ENCODE results near the gene CYB561D2.
"Not testable (repeated sequence)": the region's sequence is repeated elsewhere in the genome, so short reads cannot be mapped to it uniquely, and the experiment has no call there.

The CYB561D2 gene, protein sequence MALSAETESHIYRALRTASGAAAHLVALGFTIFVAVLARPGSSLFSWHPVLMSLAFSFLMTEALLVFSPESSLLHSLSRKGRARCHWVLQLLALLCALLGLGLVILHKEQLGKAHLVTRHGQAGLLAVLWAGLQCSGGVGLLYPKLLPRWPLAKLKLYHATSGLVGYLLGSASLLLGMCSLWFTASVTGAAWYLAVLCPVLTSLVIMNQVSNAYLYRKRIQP

DNA sequence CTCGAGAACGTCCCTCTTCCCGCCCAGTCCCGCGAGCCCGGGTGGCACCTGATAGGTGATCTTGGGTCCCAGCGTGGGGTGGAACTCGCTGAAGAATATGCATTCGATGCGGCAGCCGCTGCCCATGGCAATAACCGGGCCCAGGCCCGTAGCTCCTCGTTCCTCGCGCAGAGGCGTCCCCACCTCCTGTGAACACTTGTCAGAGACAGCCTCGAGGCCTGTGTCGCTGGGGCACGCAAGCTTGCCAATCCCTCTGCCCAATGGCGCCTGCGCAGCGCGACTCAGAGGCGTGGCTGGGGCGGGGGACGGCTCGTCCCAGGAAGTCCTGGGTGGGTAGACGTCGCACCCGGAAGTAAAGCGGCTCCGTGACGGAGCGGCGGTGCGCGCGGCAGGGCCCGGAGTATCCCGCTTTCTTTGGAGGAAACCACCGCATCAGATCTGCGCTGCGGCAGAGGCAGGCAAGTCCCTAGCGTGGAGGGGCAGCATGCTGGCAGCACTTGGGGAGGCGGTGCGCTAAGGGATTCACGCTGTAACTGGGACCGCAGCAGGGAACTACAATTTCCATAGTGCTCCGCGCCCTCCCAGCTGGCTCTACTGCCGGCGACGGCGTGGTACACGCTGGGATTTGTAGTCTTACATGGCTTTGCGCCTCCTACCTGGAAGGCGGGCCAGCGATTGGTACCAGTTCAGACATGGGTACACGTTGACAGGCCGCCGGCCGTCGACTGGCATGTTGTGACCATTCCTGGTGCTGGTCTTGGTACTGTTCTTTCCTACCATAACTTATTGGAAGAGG is at the start of gene CYB561D2, which contains the start of gene NPRL2:
Gene CYB561D2 (plus strand): TSS at position 336 of the 796 bp plus-strand sequence. CDS start 572 bp downstream, outside the sequence.
Gene NPRL2 (minus strand): TSS at position 249 of the 796 bp plus-strand sequence. CDS start 123 bp downstream, at position 126.
- in situ Hi-C loops (cut with HindIII; ENCODE audit: low pct_ligation_motif_present, low sequenced_read_pairs): no loop called here
- no peak for TF ChIP-seq CTCF (IDR thresholded peaks at IDR 0.05; ENCODE audit: low read depth, low read length, missing control alignments)
- H3K27ac ChIP-seq: peak within 1 kb of the TSS; percentile 83
- H3K4me3 ChIP-seq (ENCODE audit: low read depth, low read length): peak within 1 kb of the TSS; percentile 96
- peaks cover 29% of the 10 kb centered on the region for H3K36me3 ChIP-seq (replicated peaks)
- peak; percentile 85 for DNase-seq
- no peaks in the 10 kb centered on the region for H3K27me3 ChIP-seq (replicated peaks)

DNA sequence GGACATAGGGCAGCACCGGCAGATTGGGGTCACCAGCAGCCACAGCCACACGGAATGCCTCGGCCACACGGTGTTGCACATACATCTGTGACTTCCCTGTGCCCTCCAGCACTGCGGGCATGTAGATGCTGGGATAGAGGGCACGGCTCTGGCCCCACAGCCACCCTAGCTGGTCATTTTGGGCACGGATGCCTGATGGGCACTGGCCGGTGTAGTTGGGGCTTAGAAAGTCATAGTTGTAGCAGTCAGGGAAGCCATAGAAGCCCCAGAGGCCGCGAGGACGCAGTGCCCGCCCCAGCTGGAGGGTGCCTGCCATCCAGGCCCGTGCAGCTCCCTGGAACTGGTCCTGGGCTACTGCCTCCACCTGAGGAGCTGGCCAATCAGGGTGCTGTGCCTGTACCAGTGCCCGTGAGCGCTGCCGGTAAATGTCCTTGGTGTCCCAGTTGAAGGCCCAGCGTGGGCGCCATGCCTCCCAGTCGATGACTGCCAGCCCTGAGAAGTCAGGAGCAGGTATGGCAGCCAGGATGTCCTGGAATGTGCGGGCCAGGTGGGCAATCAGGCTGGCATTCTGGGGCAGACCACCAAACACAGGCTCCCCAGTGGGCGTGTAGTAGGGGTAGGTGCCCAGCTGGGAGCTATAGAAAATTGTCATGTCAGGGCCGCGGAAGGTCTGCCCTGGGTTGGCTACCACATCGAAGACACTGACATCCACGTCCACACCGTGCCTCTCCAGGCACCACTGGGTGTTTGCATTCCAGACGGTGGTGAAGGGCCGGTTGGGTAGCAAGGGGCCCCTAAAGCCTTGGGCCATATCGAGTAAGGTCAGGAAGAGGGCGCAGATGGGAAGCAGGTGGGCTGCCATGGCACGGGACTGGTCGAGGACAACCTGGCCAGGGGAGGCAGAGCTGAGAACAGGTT is 48.3 kb upstream of the CYB561D2 start:
- Histone ChIP-seq H3K36me3 (replicated peaks) (no peaks in the 10 kb centered on the region), H3K27ac (no peak overlapping the region), H3K27me3 (replicated peaks) (no peaks in the 10 kb centered on the region), H3K4me3 (ENCODE audit: low read depth, low read length) (no peak overlapping the region)
- TF ChIP-seq CTCF (IDR thresholded peaks at IDR 0.05; ENCODE audit: low read depth, low read length, missing control alignments): no peak
- in situ Hi-C loops (cut with HindIII; ENCODE audit: low pct_ligation_motif_present, low sequenced_read_pairs): no loop called here
- DNase-seq: no peak

GRCh38 chr3:50303013-50303815 is 47.4 kb upstream of the CYB561D2 start, which contains the start of gene HYAL1:
Gene HYAL1, minus strand, starts transcription at chr3:50303574. Its CDS starts 618 bp downstream, at chr3:50302956.
- Histone ChIP-seq H3K27ac (no peak within 1 kb of the TSS), H3K36me3 (replicated peaks) (no peaks in the 10 kb centered on the region), H3K4me3 (ENCODE audit: low read depth, low read length) (no peak within 1 kb of the TSS), H3K27me3 (replicated peaks) (no peaks in the 10 kb centered on the region)
- peak; percentile 26 for TF ChIP-seq CTCF (IDR thresholded peaks at IDR 0.05; ENCODE audit: low read depth, low read length, missing control alignments)
- no peak for DNase-seq
- in situ Hi-C loops (cut with HindIII; ENCODE audit: low pct_ligation_motif_present, low sequenced_read_pairs): no loop called here

GRCh38 chr3:50304601-50305000 is 46.1 kb upstream of the CYB561D2 start:
- no peaks in the 10 kb centered on the region for H3K36me3 ChIP-seq (replicated peaks)
- H3K27ac ChIP-seq: no peak overlapping the region
- no peak overlapping the region for H3K4me3 ChIP-seq (ENCODE audit: low read depth, low read length)
- no peak for DNase-seq
- in situ Hi-C loops (cut with HindIII; ENCODE audit: low pct_ligation_motif_present, low sequenced_read_pairs): no loop called here
- no peaks in the 10 kb centered on the region for H3K27me3 ChIP-seq (replicated peaks)
- no peak for TF ChIP-seq CTCF (IDR thresholded peaks at IDR 0.05; ENCODE audit: low read depth, low read length, missing control alignments)

DNA sequence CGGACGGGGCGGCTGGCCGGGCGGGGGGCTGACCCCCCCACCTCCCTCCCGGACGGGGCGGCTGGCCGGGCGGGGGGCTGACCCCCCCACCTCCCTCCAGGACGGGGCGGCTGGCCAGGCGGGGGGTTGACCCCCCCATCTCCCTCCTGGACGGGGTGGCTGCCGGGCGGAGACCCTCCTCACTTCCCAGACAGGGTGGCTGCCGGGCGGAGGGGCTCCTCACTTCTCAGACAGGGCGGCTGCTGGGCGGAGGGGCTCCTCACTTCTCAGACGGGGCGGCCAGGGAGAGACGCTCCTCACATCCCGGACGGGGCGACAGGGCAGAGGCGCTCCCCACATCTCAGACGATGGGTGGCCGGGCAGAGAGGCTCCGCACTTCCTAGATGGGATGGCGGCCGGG is 38.6 kb upstream of the CYB561D2 start:
- H3K27me3 ChIP-seq (replicated peaks); in situ Hi-C loops (cut with HindIII; ENCODE audit: low pct_ligation_motif_present, low sequenced_read_pairs); H3K27ac ChIP-seq; H3K36me3 ChIP-seq (replicated peaks); H3K4me3 ChIP-seq (ENCODE audit: low read depth, low read length); DNase-seq: not testable (repeated sequence)

All from brain microvascular endothelial cell (primary cell).